ENCODE results near the gene SLC25A39. TPM values are rescaled to one million over a fixed set of nuclear protein-coding genes. Genes with fewer than 3 reads are reported as not detected.

SLC25A39 gene
- total RNA-seq, 1 donor from 2014 or later = 61.2 TPM

DNA sequence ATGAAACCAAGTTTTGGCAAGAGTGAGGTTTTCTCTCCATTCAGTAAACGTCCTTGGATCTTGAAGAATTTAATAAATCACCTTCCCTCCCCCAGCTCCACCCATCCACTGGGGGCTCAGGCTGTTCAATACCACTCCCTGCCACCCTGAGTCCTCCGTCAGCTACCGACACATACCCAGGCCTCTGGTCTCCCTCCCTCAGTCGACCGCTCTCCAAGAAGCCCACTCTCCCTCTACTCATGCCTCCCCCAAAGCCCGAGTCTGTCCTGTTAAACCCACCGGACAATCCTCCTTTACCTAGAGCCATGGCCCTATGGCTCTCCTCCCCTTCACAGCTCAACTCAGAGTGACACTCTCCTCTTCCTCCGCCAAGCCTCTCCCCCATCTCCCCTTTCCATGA lies 37.0 kb downstream of the SLC25A39 start:
- Mint-ChIP-seq H3K27me3 (ENCODE audit: insufficient read depth, low read depth) (peaks cover 6% of the 10 kb centered on the region), H3K4me1 (no peaks in the 10 kb centered on the region), H3K4me3 (no peak overlapping the region), H3K27ac (no peak overlapping the region), H3K36me3 (no peaks in the 10 kb centered on the region), H3K9me3 (no peaks in the 10 kb centered on the region)
- H3K27ac ChIP-seq = no peak overlapping the region
- H3F3A ChIP-seq (ENCODE audit: low read depth) = no peaks in the 10 kb centered on the region
- no peak overlapping the region for H3K4me2 ChIP-seq
- H3K79me2 ChIP-seq (ENCODE audit: low read depth) = no peaks in the 10 kb centered on the region
- TF ChIP-seq EZH2phosphoT487 (IDR thresholded peaks at IDR 0.05) (no peak), EZH2 (IDR thresholded peaks at IDR 0.05) (no peak)
- TF ChIP-seq, protein P1, sequence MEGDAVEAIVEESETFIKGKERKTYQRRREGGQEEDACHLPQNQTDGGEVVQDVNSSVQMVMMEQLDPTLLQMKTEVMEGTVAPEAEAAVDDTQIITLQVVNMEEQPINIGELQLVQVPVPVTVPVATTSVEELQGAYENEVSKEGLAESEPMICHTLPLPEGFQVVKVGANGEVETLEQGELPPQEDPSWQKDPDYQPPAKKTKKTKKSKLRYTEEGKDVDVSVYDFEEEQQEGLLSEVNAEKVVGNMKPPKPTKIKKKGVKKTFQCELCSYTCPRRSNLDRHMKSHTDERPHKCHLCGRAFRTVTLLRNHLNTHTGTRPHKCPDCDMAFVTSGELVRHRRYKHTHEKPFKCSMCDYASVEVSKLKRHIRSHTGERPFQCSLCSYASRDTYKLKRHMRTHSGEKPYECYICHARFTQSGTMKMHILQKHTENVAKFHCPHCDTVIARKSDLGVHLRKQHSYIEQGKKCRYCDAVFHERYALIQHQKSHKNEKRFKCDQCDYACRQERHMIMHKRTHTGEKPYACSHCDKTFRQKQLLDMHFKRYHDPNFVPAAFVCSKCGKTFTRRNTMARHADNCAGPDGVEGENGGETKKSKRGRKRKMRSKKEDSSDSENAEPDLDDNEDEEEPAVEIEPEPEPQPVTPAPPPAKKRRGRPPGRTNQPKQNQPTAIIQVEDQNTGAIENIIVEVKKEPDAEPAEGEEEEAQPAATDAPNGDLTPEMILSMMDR (IDR thresholded peaks at IDR 0.05) = no peak
- no peaks in the 10 kb centered on the region for H3K36me3 ChIP-seq
- H3K27me3 ChIP-seq = no peaks in the 10 kb centered on the region
- no peak overlapping the region for H3K4me3 ChIP-seq
- H2AFZ ChIP-seq (replicated peaks) = no peak overlapping the region
- no peaks in the 10 kb centered on the region for H3K9me3 ChIP-seq (ENCODE audit: low read depth)
- no peak for DNase-seq (ENCODE audit: low spot score)
- H4K20me1 ChIP-seq (ENCODE audit: low read depth) = no peaks in the 10 kb centered on the region
- no peak overlapping the region for H3K9ac ChIP-seq
- H3K4me1 ChIP-seq = no peaks in the 10 kb centered on the region

DNA sequence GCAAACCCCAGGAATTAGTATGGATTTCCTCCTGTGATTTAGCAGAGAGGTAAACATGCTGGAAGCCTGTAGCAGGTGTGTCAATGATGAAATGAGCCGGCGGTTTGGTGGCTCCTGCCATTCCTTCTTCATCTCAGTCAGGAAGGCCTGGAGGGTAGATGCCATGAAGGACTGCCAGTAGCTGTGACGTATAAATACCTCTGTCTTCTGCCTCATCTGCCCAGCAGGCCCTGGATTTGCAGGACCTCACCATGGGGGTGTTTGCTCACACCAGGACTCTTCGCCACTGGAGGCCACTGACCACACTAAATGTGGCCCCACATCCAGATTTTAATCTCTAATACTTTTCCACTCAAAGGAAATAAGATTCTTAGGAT lies 40.6 kb downstream of the SLC25A39 start:
- Histone ChIP-seq H3F3A (ENCODE audit: low read depth) (no peaks in the 10 kb centered on the region), H3K4me3 (no peak overlapping the region), H3K79me2 (ENCODE audit: low read depth) (no peaks in the 10 kb centered on the region), H3K9me3 (ENCODE audit: low read depth) (no peaks in the 10 kb centered on the region), H2AFZ (replicated peaks) (no peak overlapping the region), H3K27me3 (no peaks in the 10 kb centered on the region), H4K20me1 (ENCODE audit: low read depth) (no peaks in the 10 kb centered on the region), H3K4me1 (no peaks in the 10 kb centered on the region), H3K36me3 (no peaks in the 10 kb centered on the region), H3K27ac (no peak overlapping the region), H3K4me2 (no peak overlapping the region), H3K9ac (no peak overlapping the region)
- Mint-ChIP-seq H3K27ac (no peak overlapping the region), H3K4me1 (peaks cover 10% of the 10 kb centered on the region), H3K4me3 (no peak overlapping the region), H3K9me3 (no peaks in the 10 kb centered on the region), H3K27me3 (ENCODE audit: insufficient read depth, low read depth) (peaks cover under 1% of the 10 kb centered on the region), H3K36me3 (no peaks in the 10 kb centered on the region)
- no peak for TF ChIP-seq EZH2phosphoT487 (IDR thresholded peaks at IDR 0.05)
- TF ChIP-seq, protein P1 (IDR thresholded peaks at IDR 0.05) = no peak
- no peak for TF ChIP-seq EZH2 (IDR thresholded peaks at IDR 0.05)
- DNase-seq (ENCODE audit: low spot score) = no peak

- TF ChIP-seq EZH2phosphoT487 (IDR thresholded peaks at IDR 0.05) (no peak), EZH2 (IDR thresholded peaks at IDR 0.05) (no peak)
- TF ChIP-seq, protein P1 (IDR thresholded peaks at IDR 0.05) = no peak
- Mint-ChIP-seq H3K36me3 (no peaks in the 10 kb centered on the region), H3K27ac (no peak overlapping the region), H3K4me3 (no peak overlapping the region), H3K4me1 (peaks cover 10% of the 10 kb centered on the region), H3K9me3 (no peaks in the 10 kb centered on the region), H3K27me3 (ENCODE audit: insufficient read depth, low read depth) (peaks cover 2% of the 10 kb centered on the region)
- Histone ChIP-seq H3K79me2 (ENCODE audit: low read depth) (no peaks in the 10 kb centered on the region), H3K36me3 (no peaks in the 10 kb centered on the region), H2AFZ (replicated peaks) (no peak overlapping the region), H3K4me3 (no peak overlapping the region), H3K4me1 (no peaks in the 10 kb centered on the region), H3K4me2 (no peak overlapping the region), H4K20me1 (ENCODE audit: low read depth) (no peaks in the 10 kb centered on the region), H3K27me3 (no peaks in the 10 kb centered on the region), H3K9me3 (ENCODE audit: low read depth) (no peaks in the 10 kb centered on the region), H3K9ac (no peak overlapping the region), H3F3A (ENCODE audit: low read depth) (no peaks in the 10 kb centered on the region), H3K27ac (no peak overlapping the region)
- DNase-seq (ENCODE audit: low spot score) = no peak
Measured at GRCh38 chr17:44283344-44284023, 41.1 kb downstream of the SLC25A39 start.

Measured in neural progenitor cell (in vitro differentiated cells).